Stimulated activated CD8-positive, alpha-beta memory T cell treated with anti-CD3 and anti-CD28 coated beads, Interleukin-7, amount 100 ng/mL, for 48 hours (primary cell): Measurements from ENCODE around the gene ENKD1.
A peak's percentile ranks its signal among the peaks of the same experiment; 100 is the strongest.

ENCODE experiments used
- DNase-seq, 2 donors: peaks; one replicate each; pipeline ENCODE4 v3.0.0-alpha.2; 2020; ENCODE audit warnings: low read depth in 1 of 2; ENCODE audit errors: extremely low read depth in 1 of 2

The ENKD1 gene

DNA sequence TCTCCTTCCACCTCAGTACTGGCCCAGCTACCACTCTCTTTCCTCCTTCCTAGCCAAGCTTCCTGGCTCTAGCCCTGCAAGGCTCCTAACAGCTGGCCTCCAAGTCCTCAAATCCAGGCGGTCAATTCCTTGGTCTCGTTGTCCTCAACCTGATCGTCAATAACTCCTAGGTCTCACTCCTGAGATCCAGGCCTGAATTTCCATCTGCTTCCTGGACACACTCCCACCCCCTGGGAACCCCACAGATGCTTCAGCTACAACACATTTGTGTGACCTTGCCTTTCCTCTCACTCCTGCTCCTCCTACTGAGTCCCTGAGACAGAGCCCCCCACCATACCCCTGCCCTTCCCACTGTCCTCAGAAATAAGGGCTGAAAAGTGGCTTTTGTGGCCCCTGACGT, 2.3 kb downstream of the ENKD1 start:
- DNase-seq, result no peak

DNA sequence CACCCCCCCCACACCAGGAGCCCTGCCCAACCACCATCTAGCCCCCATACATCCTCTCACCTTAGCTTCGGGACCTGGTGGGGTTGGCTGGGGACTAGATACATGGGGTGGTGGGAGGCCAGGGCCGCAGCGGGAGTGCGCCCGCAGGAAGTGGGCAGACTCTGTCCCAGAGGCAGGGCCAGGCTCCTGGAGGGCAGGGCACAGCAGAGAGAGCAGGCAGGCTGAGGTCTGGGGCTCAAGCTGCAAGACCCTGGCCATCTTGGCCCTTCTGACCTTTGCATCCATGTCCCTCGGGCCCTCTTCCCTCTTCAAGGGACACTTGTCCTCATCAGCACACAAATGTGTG, 2.7 kb downstream of the ENKD1 start:
- no peak for DNase-seq

DNA sequence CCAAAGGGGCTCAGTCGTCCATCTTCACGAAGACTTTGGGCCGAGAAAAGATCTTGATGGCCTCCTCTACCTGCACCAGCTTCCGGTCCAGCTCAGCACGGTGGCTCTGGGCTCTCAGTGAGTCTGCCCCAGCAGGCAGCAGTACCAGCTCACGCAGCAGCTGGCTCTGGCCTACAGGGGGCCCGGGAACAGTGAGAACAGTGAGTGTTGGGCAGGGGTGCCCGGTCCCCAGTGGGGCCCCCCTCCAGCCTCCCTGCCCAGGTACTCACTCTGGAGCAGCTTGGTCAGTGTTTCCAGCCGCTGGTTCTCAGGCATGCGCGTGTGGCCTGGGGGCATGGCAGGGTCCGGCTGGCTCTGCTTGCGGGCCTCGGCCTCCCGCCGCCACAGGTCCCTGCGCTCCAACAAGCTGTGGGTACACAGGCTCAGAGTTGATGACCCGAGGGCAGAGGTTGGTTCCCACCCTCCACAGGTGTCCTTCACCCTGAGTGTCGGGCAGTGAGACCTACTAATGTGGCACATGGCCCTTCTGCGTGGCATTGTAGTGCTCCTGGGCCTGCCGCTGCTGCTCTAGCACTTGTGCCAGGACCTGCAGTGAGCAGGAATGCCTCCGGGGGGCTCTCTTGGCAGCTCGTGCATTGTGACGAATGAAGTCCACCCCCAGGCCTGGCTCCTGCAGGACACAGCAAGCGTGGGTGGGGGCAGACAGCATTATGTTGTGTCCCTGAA, 3.2 kb downstream of the ENKD1 start:
- no peak for DNase-seq

DNA sequence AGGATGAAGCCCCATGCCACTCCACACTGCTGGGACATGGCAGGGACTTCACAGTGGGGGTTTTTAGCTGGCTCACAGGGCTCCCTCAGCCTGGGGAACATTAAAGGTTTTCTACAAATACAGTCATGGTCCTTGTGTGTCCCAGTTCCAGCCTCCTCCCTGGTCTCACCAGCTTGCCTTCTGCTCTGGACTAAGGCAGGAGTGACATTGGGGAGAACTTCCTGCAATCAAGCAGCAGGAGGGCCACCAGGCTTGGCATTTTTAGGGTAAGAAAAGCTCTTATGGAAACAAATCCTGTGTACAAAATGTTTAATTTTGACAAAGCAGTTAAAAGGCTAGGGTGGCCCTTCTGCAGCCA, 3.9 kb downstream of the ENKD1 start:
- no peak for DNase-seq

DNA sequence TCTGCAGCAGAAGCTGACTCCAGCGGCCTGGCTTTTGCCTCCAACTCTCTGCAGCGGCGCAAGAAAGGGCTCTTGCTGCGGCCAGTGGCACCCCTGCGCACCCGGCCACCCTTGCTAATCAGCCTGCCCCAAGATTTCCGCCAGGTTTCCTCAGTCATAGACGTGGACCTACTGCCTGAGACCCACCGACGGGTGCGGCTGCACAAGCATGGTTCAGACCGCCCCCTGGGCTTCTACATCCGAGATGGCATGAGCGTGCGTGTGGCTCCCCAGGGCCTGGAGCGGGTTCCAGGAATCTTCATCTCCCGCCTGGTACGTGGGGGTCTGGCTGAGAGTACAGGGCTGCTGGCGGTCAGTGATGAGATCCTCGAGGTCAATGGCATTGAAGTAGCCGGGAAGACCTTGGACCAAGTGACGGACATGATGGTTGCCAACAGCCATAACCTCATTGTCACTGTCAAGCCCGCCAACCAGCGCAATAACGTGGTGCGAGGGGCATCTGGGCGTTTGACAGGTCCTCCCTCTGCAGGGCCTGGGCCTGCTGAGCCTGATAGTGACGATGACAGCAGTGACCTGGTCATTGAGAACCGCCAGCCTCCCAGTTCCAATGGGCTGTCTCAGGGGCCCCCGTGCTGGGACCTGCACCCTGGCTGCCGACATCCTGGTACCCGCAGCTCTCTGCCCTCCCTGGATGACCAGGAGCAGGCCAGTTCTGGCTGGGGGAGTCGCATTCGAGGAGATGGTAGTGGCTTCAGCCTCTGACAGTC, 4.5 kb downstream of the ENKD1 start:
- DNase-seq, result no peak

DNA sequence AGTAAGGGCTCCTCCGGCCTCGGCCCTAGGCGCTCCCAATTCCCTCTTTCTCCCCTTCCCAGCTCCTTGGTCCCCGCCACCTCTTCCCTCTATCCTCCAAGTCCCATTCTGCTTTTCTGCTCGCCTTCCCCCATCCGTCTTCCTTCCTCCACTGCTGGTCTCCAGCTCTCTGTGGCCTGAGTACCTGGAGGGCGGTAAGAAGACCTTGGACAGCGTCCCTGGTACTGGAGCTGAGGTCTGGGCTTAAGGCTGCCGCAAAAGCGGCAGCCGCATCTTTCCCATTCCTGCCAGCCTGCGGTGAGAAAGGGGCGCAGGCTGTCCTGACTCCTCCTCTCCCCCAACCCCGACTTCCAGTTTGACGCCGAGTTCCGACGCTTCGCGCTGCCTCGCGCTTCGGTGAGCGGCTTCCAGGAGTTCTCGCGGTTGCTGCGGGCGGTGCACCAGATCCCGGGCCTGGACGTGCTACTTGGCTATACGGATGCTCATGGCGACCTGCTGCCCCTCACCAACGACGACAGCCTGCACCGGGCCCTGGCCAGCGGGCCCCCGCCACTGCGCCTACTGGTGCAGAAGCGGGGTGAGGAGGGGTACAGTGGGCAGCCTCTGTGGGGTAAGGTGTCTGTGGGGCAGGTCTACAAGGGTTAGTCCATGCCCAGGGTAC, 5.3 kb downstream of the ENKD1 start:
- DNase-seq, result no peak

DNA sequence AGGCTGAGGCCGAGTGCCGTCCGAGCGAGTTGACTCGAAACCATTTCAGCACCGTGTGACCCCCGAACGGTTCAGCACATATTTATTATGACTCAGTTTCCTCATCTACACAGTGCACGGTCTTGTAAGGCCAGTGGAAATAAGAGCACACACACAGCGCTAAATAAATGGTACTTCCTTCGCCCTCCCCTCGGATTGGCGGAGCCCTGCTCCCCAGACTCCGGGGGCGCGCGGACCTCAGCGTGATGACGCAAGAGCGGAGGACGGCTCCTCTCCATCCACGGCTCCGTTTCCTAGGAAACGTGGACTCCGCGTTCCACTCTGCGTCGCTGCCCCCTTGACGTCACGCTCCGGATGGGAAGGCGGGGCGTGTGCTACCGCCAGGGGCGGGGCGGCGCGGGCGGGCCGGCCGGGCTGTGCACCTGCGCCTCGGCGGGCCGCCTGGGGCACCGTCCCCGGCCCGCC, 6.0 kb downstream of the ENKD1 start, which contains the start of gene PARD6A:
Gene PARD6A (plus strand): TSS at position 397 of the 465 bp plus-strand sequence. CDS start 79 bp downstream, outside the sequence.
- peak; percentile 88 to 97 for DNase-seq

DNA sequence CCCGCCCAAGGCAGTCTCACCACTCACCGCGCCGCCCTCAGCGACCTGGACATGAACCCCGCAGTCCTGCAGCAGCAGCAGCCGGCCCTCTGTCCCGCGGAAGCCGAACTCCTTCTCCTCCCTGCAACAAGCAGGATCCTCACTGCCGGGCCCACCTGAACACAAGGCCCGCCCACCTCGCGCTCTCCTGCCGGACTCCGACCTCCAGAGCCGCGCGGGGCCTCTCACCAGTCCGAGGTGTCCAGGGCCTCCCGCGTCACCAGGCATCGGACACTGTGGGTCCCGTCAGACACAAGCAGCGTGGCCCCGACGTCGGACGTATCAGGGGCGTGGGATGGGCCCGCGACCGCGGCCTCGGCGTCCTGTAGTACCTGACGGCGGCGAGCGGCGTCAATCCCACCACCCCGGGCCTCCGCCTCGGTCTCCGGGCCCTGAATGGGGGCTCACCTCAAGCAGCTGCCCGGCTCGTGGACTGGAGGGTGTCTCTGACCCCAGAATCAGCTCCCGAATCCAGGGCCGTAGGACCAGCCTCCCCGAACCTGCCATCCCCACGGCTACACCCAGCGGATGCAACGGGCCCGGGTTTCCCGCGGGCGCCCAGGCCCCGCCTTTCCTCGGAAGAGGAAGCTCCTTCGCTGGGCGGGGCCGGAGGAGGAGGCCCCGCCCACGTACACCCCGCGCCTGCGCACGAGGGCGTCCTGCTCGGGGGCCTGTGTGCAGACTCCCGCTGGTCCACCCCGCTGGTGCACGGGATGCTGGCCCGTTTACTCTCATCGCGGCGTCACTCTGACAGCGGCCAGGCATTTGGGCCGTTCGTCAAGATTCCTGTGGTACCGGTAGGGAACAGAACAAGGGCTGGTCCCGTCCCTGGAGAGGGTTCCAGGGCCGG, 6.6 kb downstream of the ENKD1 start, which contains the start of gene ACD:
Gene ACD (minus strand): TSS at position 586 of the 889 bp plus-strand sequence. CDS start 40 bp downstream, at position 546.
- DNase-seq, result peak; percentile 83 to 87

DNA sequence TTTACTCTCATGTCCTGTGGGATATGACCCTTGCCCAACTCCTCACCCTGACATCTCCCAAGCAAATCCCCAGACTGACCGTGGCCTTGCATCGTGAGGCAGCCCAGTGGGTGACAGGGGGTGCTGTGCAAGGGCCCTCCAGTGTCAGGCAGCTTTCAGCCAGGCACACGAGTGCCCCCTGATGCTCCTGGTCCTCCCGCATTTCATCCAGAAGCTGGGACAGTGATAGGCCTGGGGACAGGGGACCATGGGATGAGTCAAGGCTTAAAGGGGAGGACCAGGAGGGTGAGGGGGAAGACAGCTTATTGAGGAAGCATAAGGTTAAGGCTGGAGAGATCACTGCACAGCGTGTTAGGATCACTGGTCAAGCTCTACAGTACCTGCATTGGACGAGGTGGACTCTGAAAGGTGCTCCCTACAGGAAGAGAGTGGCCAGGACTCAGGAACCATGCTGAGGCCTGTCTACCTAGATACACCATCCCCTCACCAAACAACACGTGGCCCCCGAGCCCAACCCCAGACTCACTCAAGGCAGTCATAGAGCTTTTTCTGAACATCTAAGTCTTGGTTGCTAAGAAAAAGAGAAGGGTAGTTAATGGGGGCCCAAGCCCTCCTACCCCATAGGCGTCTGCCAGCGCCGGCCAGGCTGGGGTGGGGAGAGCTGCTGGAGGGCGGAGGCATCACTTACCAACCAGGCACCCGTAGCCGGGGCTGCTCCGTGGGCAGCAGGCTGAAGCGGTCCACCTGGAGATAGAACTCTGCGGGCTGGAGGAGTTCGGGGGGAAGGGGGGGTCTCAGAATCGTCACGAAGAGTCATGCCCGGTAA, 7.5 kb downstream of the ENKD1 start:
- DNase-seq, result no peak

DNA sequence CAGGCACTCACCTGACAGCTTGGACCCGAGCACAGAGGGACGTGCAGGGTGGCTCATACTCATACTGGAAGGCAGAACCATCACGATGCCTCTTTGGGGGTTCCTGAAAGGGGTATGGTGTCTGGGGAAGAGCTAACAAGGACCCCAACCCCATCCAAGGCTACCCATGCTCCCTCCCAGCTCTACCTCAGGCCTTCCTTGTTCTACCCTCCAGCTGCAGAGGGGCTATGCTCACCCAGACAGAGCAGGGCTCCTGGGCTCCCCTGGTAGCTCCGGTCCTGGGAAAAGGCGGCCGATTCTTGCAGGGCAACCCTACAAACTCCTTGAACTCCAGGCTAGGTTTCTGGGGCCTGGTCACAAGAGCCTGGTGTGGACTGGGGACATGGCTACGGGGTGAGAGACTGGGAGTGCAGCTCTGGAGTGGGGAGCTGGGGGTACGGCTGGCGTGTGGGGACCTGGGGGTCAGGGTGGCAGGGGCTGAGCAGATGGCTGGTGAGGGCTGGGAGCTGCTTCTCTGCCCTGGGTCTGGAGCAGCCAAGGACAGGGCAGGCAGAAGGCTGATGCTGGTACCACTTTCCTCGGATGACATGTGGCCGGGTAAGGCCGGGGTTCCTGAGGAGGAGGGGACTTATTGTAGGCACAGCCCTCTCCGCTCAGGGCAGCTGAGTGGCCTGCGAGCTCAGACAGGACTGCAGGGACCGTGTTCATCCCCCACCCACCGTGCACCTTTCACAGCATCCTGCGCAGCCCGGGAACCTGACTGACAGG, 8.6 kb downstream of the ENKD1 start:
- no peak for DNase-seq

DNA sequence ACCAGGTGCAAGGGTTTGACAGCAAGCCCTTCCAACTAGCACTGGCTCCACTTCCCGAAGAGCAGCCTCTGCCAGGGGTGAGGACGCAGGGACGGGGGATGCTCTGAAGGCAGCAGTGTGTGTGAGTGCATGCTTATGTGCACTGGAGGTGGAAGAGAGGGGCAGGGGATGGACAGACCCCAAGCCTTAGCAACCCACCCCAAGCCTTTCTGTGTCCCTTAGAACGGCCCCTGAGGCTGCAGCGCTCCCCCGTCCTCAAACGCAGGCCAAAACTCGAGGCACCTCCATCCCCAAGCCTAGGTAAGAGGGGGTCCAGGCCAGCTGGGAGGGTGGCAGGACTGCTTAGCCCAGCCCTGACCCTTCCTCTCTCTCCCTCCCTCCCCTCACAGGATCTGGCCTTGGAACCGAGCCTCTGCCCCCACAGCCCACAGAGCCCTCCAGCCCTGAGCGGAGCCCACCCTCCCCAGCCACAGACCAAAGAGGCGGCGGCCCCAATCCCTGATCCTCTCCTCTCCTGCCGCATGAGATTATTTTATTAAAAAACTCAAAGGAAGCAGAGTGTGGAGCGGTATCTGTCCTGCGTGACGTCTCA, 9.4 kb downstream of the ENKD1 start:
- DNase-seq, result no peak

DNA sequence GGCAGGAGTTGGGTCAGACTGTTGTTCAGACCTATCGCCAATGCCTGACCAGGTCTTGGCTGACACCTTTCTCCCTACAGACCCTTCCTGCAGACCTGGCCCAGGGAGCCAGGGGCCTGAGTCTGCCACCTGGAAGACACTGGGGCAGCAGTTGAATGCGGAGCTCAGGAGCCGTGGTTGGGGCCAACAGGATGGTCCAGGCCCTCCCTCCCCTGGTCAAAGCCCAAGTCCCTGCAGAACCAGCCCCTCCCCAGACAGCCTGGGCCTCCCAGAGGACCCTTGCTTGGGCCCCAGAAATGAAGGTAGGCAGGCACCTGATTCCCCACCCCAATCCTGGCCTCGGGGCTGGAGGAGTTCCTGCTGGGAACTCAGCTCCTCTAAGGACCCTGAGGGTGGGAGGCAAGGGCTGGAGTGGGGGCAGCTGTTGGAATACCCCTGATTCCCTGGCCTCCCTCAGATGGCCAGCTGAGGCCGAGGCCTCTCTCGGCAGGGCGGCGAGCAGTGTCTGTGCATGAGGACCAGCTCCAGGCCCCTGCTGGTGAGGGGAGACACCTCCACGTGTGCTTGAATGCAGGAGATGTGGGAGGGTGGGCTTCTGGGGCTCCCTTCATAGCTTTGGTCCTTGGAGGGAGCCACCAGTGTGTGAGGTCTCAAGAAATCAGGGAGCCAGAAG, 10.1 kb downstream of the ENKD1 start:
- no peak for DNase-seq

DNA sequence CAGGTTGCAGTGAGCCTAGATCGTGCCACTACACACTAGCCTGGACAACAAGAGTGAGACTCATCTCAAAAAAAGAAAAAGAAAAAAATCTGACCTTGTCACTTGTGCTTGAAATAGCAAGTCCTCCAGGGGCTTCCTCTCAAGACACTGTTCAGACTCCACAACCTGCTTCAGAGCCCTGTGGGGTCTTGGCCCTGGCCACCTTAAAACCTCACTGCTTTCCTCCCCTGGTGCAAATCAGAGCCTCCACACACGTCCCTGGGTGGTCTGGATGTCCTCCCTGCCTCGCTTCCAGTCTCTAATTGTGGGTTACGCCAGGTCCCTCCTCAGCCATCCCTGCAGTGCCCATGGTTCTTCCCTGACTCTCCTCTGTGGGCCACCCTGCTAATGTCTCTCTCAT, 11.2 kb downstream of the ENKD1 start:
- no peak for DNase-seq

DNA sequence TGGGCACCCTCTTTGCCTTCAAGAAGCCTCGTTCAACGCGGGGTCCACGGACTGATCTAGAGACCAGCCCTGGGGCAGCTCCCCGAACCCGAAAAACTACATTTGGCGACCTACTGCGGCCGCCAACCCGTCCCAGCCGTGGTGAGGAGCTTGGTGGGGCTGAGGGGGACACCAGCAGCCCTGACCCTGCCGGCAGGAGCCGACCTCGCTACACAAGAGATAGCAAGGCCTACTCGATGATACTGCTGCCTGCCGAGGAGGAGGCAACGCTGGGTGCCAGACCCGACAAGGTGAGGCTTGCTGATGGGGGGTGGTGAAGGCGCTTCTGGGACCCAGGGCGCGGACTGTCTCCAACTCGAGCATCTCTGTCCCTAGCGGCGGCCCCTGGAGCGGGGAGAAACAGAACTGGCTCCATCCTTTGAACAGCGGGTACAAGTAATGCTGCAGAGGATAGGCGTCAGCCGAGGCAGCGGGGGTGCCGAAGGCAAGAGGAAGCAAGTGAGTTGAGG, 12.1 kb downstream of the ENKD1 start:
- DNase-seq, result no peak

DNA sequence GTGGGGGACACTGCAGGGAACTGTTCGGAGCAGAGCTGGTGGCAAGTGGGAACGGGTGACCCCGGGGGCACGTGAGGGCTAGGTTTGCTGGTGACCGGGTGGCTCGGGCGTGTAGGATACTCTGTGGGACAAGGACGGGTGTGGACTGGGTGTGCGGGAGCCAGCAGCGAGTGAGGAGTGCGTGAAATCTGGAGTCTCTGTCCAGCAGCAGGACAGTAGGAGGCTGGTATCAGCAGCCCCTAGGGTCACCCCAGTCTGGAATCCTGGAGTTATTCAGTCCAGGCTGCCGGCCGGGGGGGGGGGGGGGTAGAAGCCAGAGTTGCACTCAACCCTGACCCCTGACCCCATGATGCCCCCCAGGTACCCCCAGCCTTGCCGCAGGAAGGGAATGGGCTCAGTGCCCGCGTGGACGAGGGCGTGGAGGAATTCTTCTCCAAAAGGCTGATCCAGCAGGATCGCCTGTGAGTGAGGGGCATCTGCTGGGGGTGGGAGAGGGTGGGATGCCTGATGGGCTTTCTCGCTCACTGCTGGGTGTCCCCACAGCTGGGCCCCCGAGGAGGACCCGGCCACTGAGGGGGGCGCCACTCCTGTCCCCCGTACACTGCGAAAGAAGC, 12.7 kb downstream of the ENKD1 start:
- DNase-seq, result no peak

DNA sequence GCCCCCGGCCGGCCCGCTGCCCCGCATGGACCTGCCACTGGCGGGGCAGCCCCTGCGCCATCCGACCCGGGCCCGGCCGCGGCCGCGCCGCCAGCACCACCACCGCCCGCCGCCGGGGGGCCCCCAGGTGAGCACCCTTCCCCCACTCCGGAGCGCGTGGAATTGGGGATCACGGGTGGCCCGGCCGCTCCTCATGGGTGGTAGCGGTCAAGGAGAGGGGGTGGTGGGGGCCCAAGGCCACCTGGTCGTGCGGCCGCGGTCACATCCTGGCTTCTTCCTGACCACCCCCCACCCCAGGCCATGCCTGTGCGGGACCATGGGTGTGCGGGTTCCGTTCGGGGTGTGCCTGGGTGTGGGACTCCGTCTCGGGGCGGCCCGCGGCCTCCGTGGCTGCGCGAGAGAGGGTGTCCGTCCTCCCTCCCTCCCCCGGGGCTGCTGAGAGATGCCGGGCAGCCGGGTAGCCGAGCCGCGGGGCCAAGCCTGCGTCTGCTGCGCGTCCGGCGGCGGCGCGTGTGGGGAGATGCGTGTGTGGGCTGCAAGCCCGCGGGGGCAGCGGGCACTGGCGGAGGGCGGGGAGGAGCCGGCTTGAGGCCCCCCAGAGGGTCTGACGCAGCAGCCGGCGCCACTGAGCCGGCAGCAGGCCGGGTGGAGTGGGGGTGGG, 13.3 kb downstream of the ENKD1 start:
- DNase-seq, result no peak

DNA sequence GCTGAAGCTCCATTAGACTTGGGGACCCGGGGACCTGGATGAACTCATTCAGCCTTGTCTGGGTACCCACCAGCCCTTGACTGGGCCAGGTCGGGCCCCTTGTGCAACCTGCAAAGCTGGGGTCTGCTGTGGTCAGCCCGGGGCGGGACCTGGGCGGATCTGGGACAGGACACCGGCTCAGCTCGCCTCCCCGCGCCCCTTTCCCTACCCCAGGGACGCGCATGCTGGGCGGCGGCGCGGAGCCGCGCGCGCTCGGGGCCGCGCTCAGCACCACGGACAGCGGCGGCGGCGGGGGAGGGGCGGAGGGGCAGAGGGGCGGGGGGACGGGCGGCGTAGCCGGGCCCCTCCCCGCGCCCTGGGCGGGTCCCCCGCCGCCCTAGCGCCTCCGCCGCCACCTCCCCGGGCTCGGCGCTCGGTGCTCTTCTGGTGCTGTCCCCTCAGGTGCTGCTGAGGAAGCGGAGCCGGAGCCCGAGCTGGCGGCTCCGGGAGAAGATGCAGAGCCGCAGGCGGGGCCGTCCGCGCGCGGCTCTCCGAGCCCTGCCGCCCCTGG, 13.9 kb downstream of the ENKD1 start:
- DNase-seq, result no peak
